ENCODE measurements around the gene HDAC8.
A peak's percentile ranks its signal among the peaks of the same experiment; 100 is the strongest.
"Not testable (repeated sequence)": the region's sequence is repeated elsewhere in the genome, so short reads cannot be mapped to it uniquely, and the experiment has no call there.

HDAC8 gene

DNA sequence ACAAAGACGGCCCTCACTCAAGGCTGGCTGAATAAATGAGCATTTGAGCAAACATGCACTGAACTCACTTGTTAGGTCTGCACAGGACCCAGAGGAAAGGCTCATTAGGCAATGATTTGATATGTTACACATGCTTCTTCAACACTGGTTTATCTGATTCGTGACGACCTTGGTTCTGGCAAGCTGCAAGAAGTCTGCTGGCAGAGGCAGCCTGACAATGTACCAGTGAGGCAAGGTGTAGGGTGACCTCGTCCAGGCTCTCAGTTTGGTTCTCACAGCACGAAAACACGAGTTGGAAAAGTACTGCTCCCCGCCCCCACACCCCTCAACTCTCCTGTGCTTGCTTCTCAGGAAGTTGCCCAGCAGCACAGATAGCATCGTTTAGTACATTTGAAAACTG is 203.8 kb downstream of the HDAC8 start:
- no peak for DNase-seq

DNA sequence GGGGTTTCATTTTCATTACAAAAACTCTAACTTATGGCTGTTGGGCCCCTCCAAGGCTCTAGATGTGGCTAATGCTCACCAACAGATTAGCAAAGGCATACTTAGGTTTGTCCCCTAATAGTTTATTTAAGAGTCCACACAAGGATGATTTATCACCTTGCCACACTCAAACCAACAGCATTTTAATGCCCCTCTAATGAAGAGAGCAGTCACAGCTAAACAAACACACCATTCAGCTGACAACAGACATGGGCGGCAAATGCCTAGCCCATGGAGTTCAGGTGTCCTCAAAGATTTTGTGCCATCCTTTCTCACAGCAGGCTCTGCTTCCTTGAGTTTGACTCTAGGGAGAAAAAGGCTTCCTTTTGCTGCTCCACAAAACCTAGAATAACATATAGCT is 205.1 kb downstream of the HDAC8 start:
- DNase-seq = no peak

DNA sequence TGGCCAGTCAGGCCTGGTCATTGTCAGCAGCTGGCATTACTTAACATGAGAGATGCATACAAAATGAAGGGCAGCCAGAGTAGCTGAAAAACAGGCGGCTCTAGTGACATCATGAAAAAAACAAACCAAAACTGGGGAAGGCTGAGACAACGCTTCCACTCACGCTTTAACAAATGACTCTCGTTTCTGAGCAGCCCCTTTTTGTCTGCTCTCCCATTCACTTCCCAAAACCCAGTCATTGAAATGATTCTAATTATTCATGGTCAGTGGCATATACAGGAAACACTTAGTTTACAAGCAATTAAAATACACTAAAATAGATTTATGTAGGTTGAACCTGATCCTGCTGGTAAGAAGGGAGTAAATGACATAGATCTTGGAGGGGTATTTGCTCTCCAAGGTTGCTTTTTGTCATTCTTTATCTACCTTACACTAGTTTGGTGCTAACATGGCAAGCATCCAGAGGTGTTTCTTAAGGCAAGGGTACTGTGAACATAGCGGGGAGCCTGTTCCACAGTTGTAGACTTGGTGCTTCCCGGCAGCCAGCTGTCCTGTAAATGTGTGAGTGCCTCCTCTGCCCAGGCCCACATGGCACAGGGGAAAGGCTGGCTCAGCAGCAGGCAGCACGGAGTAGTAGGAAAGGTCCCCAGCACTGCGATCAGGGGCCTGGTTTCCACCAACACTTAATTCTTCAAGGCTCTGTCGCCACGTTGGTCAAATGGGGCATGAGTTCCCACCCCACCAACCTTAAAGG is 205.8 kb downstream of the HDAC8 start:
- DNase-seq = no peak

DNA sequence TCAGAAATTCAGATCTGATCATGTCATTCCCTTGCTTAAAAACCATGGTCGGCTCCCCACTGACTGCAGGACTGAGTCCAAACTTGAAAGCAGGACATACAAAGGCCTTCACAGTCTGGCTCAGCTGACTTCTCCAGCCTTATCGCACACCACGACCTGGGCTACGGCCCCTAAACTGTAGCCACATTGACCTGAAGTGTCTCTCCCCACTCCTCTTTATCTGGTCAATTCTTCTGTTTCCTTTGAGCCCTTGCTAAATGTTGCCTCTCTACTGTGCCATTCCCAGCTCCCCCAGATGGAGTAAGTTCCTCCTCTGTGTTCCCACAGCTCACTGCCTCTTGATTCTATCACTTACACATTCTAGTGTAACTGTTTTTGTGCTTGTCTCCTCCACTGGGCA is 206.5 kb downstream of the HDAC8 start:
- DNase-seq = no peak

DNA sequence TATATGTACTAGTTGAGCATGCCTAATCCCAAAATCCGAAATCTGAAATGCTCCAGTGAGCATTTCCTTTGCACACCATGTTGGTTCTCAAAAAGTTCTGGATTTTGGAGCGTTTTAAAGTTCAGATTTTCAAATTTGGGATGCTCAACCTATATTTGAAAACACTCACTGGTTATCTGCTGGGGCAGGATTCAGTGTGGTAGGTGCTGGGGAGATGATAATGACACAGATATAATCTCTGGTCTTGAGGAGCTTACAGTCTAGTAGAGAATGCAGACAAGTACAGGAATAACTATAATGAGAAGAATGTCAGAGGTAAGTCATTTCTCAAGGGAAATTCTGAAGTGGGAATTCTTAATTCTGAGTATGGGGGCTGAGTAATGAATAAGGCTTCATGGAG is 207.5 kb downstream of the HDAC8 start:
- DNase-seq = no peak

DNA sequence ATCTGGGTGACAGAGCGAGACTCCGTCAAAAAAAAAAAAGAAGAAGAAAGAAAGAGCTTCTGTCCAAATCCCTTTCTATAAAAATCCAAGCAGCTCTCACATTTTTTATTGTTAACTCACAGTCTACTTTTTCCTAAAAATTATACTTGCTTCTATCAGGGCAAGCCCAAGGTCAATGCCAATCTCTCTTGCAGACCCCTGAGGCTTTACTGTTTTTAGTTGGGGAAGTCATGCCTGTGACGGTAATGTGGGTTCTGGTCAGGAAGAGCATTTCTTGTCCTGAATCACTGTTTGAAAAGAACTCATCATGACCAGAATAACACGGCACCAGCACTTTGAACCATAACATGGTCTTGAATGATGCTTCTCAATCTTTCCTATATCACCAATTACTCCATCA is 212.3 kb downstream of the HDAC8 start:
- no peak for DNase-seq

DNA sequence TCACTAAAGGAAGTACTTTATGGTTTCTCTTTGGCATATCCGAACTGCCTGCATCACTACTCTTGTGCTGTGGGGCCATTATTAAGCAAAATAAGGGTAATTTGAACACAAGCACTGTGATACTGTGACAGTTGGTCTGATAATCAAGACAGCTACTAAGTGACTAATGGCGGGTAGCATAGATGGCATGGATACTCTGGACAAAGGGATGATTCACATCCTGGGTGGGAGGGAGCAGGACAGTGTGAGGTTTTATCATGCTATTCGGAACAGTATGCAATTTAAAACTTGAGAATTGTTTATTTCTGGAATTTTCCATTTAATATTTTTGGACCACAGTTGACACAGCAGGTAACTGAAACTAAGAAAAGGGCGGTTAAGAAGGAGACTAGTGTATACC is 214.3 kb downstream of the HDAC8 start:
- DNase-seq = peak; percentile 6

DNA sequence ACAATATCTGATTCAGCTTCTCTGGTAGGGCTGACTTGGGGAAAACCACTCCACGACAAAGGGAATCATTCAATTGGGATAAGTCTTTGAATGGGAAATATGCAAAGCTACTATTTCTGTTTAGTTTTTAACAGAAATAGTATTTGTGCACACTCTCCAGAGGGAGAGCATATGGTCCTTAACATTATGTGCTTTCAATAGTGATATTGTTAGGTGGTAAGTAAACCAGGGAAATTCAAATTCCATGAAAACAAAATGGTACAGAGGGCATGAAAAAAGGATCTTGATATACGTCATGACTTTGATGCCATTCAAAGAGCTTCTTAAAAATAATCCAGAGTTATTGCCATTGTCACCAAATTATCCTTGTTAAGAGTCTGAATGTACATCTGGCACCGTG is 219.9 kb downstream of the HDAC8 start:
- DNase-seq = no peak

DNA sequence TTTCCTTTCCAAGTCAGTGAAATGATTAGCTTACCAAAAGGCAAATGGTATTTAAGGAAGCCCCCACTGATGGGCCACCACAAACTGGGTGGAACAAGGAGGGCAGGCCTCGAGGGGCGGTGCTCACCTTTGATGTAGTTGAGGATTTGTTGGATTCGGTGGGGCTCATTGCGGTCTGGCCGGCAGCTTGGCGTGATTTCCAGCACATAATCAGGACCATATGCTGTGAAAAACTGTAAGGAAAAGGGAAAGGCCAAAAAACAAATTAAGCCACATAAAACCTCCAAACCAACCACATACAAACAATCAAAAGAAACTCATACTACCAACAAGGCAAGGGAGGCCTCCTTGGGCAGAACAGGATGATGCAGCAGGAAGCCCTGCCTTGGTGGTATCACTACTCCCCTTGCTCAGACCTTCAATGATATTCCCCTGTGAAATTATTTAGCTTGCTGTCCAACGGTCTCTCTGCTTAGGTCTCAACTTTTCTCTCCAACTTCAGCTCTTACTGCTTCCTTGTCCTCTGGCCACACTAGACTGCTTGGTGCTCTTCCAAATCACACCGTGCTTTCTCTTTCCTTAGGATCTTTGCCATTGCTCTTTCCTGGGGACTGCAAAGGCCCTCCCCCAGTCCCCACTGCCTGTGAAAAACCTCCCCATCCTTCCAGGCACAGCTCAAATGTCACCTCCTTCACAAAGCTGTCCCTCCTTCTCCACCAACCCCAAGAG is 220.9 kb downstream of the HDAC8 start:
- DNase-seq = peak; percentile 73

DNA sequence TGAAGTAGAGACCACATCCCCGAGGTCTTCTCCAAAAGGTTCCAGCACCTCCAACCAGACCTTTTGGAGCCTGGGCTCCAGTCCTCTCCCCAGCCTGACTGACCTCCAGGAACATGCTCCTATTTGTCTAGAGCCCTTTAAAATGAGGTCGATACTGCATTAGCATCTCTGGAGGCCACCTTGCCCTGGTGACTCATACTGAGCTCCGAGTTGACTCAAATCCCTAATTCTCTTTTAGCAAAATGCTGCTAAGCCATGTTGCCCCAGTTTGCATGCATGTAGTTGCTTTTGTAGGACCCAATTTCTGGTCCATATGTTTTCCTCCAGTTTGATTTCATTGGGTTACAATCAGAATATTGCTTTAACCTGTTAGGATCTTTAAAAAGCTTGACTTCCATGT is 223.5 kb downstream of the HDAC8 start:
- no peak for DNase-seq

DNA sequence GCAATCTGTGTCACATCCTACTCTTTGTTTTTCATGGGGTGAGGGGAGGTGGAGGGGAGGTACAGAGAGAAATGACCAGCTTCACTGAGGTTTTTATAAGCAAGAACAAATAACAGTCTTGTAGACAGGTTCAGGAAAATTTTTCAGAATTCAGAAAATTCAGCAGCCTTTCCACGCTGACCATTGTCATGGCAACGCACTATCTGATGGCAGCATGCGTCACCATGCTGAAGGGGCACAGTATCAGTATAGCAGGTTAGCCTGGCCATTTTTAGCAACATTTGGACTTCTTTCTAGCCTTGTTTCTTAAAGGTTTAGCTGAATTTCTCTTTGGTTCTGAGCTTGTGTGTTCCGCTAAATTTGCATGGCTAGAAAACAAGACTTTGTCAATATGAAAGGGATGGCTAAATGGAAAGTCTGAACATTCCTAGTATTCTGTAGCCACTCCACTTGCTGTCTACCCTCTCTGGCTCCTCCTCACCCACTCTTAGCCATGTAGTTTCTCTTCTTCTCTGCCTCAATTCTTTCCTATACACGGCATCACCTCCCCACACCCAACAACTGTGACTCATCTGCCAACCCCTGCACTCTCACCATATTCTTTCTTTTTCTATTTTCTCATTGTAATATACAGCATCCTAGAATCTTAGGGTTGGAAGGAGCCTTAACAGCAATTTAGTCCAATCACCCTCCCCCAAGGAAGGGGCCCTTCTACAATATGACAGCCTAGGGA is 224.2 kb downstream of the HDAC8 start:
- no peak for DNase-seq

DNA sequence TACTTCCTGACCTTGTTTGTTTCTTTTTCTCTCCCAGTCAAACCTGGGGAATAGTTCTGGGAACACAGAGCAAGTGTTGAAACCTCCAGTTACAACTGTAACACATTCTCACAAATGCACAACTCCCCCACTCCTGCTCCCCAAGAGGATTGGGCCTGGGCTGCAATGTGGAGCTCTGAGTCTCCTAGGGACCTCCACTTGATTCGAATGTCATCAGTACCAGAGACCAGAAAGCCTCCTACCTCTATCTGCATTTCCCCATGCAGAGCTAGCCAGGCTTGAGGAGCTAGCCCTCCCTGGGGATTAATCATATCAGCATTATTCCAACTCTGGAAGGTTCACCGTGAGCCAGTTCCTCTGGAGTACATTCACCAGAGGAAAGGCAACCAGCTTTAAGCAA is 225.3 kb downstream of the HDAC8 start:
- no peak for DNase-seq

DNA sequence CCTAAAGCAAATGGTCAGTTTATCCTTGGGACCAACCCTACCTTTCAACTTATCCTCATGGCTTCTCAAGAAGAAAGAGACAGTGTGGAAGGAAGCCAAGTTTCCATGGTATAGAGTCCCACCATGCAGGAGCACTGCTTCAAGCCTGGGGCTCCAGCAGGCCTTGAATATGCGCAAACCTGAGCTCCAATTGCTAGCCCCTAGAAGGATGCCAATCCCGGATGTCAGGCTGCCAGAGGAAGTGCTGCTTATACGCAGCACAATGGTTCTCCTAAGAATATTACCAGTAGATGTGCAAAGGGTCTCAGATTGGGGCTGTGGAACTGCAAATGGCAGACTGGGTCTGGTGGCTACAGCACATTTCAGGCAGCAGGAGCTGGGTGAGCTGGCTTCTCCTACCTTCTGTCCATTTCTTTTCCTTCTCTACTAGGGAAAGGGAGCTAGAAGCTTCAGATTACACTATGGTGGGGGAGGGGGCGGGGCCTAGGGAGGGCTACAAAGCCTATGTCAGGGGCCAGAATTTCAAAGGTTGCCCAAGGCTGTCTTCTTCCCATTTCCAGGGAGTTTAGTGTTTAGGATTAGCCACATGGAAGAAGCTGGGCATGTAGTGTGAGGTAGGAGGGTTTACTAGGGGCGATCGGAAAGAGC is 226.2 kb downstream of the HDAC8 start:
- DNase-seq = no peak

DNA sequence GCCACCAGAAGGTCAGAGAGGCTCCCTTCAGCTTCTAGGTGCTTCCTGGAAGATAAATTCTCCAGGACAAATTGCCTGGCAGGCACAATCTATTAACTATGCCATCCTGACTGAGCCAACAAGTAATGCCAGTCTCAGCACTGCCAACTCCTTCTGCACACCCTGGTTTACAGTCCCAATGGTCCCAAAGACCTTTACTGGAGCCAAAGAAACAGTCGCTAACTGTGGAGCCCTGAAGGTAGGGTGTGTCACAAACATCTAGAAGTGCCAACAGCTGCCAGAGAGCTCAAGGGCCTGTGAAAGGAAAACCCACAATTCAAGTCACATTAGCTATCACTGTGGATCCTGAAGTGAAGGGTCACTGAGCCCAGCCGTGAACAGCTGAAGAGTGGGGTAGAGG is 232.0 kb downstream of the HDAC8 start:
- DNase-seq = no peak

DNA sequence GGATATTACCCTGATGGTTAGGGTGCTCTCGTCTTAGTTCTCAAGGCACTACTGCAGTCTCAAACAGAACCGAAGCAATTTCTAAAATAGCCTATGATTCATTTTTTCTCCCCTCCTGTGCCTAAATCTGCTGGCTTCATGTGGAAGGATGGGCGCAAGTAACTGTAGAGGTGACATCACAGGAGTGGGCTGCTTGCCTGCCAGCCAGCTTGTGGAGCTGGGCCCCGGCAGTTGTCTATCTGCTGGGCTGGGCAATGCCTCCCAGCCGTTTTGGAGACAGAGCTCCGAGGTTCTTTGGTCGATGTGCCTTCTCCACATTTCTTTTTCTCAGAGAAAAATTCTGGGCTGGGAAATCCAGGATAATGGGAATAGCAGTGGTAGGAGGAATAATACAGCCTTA is 232.6 kb downstream of the HDAC8 start:
- no peak for DNase-seq

DNA sequence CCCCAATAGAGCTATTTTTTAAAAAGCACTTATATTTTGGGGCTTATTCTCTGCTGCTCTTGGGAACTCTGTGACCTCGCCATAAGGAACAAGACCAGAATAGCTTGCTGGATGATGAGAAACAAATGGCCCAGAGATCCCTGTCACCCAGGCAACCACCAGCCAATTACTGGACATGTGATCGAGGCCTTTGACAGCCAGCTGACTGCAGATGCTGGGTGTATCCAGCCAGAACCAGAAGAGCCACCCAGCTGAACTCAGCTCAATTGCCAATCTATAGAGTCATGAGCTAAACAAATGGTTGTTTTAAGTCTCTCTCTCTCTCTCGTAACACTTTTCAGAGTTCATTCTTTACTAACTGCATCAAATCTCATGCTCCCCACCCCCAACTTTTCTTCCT is 242.5 kb downstream of the HDAC8 start:
- no peak for DNase-seq

DNA sequence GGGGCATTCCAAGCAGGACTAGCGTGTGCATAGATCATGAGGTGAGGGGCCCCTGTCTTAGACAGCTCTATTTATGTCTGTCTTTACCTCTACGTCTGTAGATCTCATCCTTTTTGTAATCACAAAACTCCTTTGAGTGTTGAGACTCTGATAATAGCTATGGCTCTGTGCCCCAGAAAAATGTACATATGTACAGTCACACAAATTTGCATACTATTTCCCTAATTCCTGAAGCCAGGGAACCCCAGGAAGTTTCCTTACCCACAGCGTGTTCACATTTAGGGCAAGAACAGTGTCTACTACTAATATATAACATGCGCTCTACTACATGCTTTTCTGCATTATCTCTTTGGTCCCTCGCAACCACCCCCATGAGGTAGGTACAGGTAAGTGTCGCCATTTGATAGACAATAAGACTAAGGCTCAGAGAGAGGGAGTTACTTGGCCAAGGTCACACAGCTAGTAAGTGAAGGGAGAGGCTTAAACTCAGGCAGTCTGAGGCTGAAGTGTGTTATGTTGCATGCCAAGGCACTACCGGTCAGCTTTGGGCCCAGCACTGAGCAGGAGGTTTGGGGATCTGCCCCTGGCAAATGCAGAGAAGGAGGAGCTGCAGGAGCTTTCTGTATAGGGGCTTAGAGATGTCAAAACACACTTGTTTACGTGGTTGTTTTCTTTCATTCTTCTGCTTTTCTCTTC is 245.9 kb downstream of the HDAC8 start:
- no peak for DNase-seq

DNA sequence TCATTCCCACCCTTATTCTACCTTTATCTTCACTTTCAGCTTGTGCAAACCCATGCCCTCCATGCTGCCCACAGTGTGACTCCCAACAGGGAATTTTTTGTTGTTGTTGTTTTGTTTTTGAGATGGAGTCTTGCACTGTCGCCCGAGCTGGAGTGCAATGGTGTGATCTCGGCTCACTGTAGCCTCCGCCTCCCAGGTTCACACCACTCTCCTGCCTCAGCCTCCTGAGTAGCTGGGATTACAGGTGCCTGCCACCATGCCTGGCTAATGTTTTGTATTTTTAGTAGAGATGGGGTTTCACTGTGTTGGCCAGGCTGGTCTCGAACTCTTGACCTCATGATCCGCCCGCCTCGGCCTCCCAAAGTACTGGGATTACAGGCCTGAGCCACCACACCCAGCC is 253.0 kb downstream of the HDAC8 start:
- not testable (repeated sequence) for DNase-seq

DNA sequence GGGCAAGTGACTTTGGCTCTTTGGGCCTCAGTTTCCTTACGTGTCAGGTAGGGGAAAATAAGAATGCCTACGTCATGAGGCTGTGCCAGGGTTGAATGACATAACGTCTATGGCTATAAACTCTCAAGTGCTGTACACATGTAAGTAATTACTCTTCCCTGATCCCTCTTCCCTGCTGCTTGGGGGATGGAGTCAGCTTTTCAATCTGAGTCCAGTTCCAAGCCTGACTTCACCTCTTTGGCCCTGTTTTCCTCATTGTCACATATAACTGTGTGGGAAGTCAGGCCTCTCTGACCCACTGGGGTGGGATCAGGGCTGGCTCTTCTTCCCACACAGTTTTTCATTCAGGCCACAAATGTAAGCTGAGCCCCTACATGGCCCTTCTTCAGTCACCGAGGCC is 255.5 kb downstream of the HDAC8 start:
- no peak for DNase-seq

DNA sequence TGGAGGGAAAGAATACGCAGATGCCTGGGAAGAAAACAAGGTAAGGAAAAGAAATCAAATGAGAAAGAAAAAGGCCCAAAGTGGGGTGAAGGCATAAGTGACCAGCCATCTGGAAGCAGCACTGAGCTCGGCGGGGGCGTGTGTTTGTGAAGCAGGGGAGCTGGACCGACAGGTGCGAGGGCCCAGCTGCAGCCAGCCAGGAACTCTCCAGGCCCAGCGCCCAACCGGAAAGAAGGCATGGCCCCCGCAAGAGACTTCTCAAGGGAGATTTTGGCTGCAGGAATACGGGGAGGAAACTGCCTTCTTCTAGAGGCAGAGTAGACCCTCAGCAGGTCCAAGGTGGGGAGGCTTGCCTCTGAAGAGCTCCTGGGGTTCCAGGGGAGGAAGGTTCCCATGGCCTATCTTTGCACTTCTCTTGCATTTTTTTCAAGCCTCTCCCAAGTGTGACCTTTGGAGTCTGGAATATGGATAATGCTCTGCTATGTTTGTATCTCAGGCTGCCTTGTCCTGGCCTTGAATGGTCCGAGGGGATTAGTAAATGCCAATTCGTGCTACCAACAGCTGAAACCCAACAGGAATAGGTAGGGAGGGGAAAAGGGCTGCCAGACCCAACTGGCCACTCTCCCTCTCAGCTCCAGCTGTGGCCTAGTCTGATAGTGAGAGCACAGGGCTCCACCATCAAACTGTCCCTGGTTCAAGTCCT is 256.1 kb downstream of the HDAC8 start:
- no peak for DNase-seq

DNA sequence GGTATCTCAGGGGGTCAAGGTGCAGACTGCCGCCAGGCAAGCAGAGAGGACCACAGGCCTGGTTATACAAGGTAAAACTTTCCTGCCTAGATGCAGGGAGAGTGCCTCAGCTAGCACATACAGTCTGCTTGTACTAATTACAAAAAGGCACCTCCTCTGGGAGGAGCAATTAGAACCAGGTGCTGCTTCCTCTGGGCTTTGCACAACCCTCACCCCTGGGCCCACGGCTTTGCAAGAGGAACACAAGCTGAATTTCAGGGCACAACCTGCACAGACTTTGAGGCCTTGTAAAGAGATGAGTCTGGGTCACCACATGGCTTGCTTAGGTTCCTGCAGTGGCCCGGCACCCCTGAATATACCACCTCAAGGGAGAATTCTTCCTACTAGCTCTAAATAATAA is 257.8 kb downstream of the HDAC8 start:
- no peak for DNase-seq

Data from fibroblast of skin of right quadriceps (primary cell).